NT2/D1 (cell line): Measurements from ENCODE around the gene EGFLAM.

Source experiments
- YY1 ChIP-seq: IDR thresholded peaks from 2 replicates; pipeline ENCODE4 v1.6.1; 2011; ENCODE audit not compliant: insufficient read length, insufficient read depth
- ZNF274 ChIP-seq: IDR thresholded peaks from 2 replicates; pipeline ENCODE4 v1.6.1; 2011; ENCODE audit warnings: mild to moderate bottlenecking, low read depth, low read length

DNA sequence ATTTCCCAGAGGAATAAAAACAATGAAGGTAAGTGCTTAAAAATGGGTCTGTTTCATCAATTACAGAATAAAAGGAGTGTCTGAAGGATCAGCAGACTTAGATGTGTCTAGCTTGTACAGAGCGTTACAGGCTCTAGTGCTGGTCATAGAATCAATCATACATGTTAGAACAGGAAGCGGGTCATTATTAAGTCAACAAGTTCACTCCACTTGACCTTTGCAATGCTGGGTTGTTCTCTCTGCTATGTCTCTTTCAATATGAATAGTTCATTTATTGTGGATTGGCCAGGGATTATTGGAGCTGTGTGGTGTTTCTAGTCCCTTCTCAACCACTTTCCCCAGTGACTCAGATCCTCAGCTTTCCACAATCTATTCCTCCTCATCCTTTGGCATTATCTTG lies 20.7 kb upstream of the EGFLAM start:
- TF ChIP-seq ZNF274 (no peak), YY1 (no peak)
